DND-41 (cell line): Measurements from ENCODE around the gene IMMP1L.

Experiments
- ATAC-seq: fragments of 200-7000 bp; cut with Tn5 transposase; 3 replicates; pipeline ENCODE4 v1.9.1; 2021; ENCODE audit warnings: low read depth; ENCODE audit not compliant: insufficient read depth
- DNase-seq: peaks from one replicate; pipeline ENCODE4 v3.0.0-alpha.2; 2020
- H2AFZ ChIP-seq: 2 replicates; pipeline ENCODE4 v1.6.0; 2012; ENCODE audit warnings: low read depth, low read length
- H3K27ac ChIP-seq: 2 replicates; pipeline ENCODE4 v1.5.1; 2012; ENCODE audit warnings: low read length, inconsistent platforms
- H3K27me3 ChIP-seq: fragments of 200-600 bp; sonication (generic); 2 replicates; pipeline ENCODE4 v1.6.0; 2012; ENCODE audit warnings: low read length, mild to moderate bottlenecking, inconsistent platforms; ENCODE audit not compliant: insufficient read depth, poor library complexity
- H3K36me3 ChIP-seq: 2 replicates; pipeline ENCODE4 v1.5.1; 2012; ENCODE audit warnings: low read length, inconsistent platforms; ENCODE audit not compliant: insufficient read depth
- H3K4me1 ChIP-seq: 2 replicates; pipeline ENCODE4 v1.5.1; 2012; ENCODE audit warnings: mild to moderate bottlenecking, low read length; ENCODE audit not compliant: insufficient read depth
- H3K4me2 ChIP-seq: 2 replicates; pipeline ENCODE4 v1.6.0; 2012; ENCODE audit warnings: mild to moderate bottlenecking, moderate library complexity, low read length, inconsistent platforms; ENCODE audit not compliant: insufficient read depth
- H3K4me3 ChIP-seq, 2 experiments: fragments of 200-600 bp in 1 of 2; shearing (Covaris generic) in 1 of 2; 2 replicates each; pipeline ENCODE4 v1.5.1; 2012 to 2016; ENCODE audit warnings: inconsistent platforms in 2 of 2, low read length in 2 of 2, mild to moderate bottlenecking in 2 of 2, low read depth in 1 of 2, moderate library complexity in 1 of 2
- H3K79me2 ChIP-seq: 2 replicates; pipeline ENCODE4 v1.6.0; 2012; ENCODE audit warnings: low read length, inconsistent platforms; ENCODE audit not compliant: insufficient read depth
- H3K9ac ChIP-seq: 2 replicates; pipeline ENCODE4 v1.6.0; 2012; ENCODE audit warnings: low read depth, mild to moderate bottlenecking, inconsistent platforms, low read length, moderate library complexity
- H3K9me3 ChIP-seq: 2 replicates; pipeline ENCODE4 v1.5.1; 2012; ENCODE audit warnings: low read length, moderate library complexity, mild to moderate bottlenecking, inconsistent platforms; ENCODE audit not compliant: insufficient read depth, severe bottlenecking
- H4K20me1 ChIP-seq: 2 replicates; pipeline ENCODE4 v1.6.0; 2012; ENCODE audit warnings: low read length; ENCODE audit not compliant: insufficient read depth
- CTCF ChIP-seq: IDR thresholded peaks from 2 replicates; pipeline ENCODE4 v1.5.1; 2012; ENCODE audit warnings: borderline replicate concordance, low read length, moderate library complexity, mild to moderate bottlenecking; ENCODE audit not compliant: poor library complexity, severe bottlenecking; ENCODE audit errors: extremely low read depth
- EZH2 ChIP-seq: IDR thresholded peaks from 3 replicates; pipeline ENCODE4 v1.6.1; 2012; ENCODE audit warnings: borderline replicate concordance, low read depth, mild to moderate bottlenecking, moderate library complexity, low read length, inconsistent platforms; ENCODE audit not compliant: severe bottlenecking

IMMP1L gene

GRCh38 chr11:31509429-31510345, at the start of gene IMMP1L, which contains the start of gene ELP4:
Gene IMMP1L, minus strand, starts transcription at chr11:31509622. Its CDS starts 46,346 bp downstream, at chr11:31463276.
Gene ELP4, plus strand, starts transcription at chr11:31509767. Its CDS starts 18 bp downstream, at chr11:31509785.
- Histone ChIP-seq H3K27me3 (no peaks in the 10 kb centered on the region), H3K9ac (peak within 1 kb of the TSS; percentile 82), H3K4me1 (peaks cover 37% of the 10 kb centered on the region), H4K20me1 (no peaks in the 10 kb centered on the region; the same call in 1 of the 2 replicates), H3K4me3 (peak within 1 kb of the TSS; percentile 79 to 97), H3K79me2 (peaks cover 74% of the 10 kb centered on the region), H3K36me3 (peaks cover 4% of the 10 kb centered on the region; the same call in 1 of the 2 replicates), H3K9me3 (no peaks in the 10 kb centered on the region), H3K4me2 (peak within 1 kb of the TSS; percentile 70), H3K27ac (peak within 1 kb of the TSS; percentile 87), H2AFZ (peak within 1 kb of the TSS; percentile 99)
- no peak for TF ChIP-seq CTCF
- TF ChIP-seq EZH2: no peak
- DNase-seq (peak; percentile 96), ATAC-seq (peak; percentile 99)

GRCh38 chr11:31558001-31558400, 48.6 kb upstream of the IMMP1L start:
- TF ChIP-seq CTCF (no peak), EZH2 (no peak)
- Histone ChIP-seq H3K79me2 (no peaks in the 10 kb centered on the region), H3K4me1 (no peaks in the 10 kb centered on the region), H3K9me3 (no peaks in the 10 kb centered on the region), H3K4me3 (no peak overlapping the region), H3K4me2 (no peak overlapping the region), H3K9ac (no peak overlapping the region), H3K27ac (no peak overlapping the region), H4K20me1 (no peaks in the 10 kb centered on the region), H2AFZ (no peak overlapping the region), H3K36me3 (no peaks in the 10 kb centered on the region), H3K27me3 (no peaks in the 10 kb centered on the region)
- DNase-seq: no peak
- no peak for ATAC-seq

- Histone ChIP-seq H3K9ac (no peak overlapping the region), H3K4me3 (no peak overlapping the region), H2AFZ (no peak overlapping the region), H3K27ac (no peak overlapping the region), H3K79me2 (no peaks in the 10 kb centered on the region), H3K4me1 (no peaks in the 10 kb centered on the region), H3K4me2 (no peak overlapping the region), H3K36me3 (no peaks in the 10 kb centered on the region), H3K27me3 (no peaks in the 10 kb centered on the region), H4K20me1 (no peaks in the 10 kb centered on the region), H3K9me3 (no peaks in the 10 kb centered on the region)
- TF ChIP-seq CTCF (no peak), EZH2 (no peak)
- ATAC-seq (no peak), DNase-seq (no peak)
These were observed 46.5 kb upstream of the IMMP1L start for GRCh38 chr11:31555938-31556337.
